Right hindlimb (tissue), 1 donor: Measurements from ENCODE around the gene DLX6.
"Not testable (repeated sequence)": the region's sequence is repeated elsewhere in the genome, so short reads cannot be mapped to it uniquely, and the experiment has no call there.

Experiments
- DNase-seq: peaks from one replicate; pipeline ENCODE4 v3.0.0-alpha.2; 2018

Gene DLX6

GRCh38 chr7:97024209-97025129, 19.1 kb downstream of the DLX6 start, which contains the start of gene DLX5:
TSS of gene DLX5 (minus strand) at chr7:97024831. CDS start at chr7:97024623, 208 bp downstream.
- peak; percentile 86 for DNase-seq

GRCh38 chr7:97025130-97025499, 19.8 kb downstream of the DLX6 start:
- DNase-seq = no peak

- DNase-seq = peak; percentile 48
Observed at GRCh38 chr7:97025983-97026714, 20.8 kb downstream of the DLX6 start.

- no peak for DNase-seq
Observed at GRCh38 chr7:97026715-97027426, 21.5 kb downstream of the DLX6 start.

GRCh38 chr7:97027427-97028234, 22.3 kb downstream of the DLX6 start:
- DNase-seq = peak; percentile 84

GRCh38 chr7:97034213-97034852, 29.0 kb downstream of the DLX6 start:
- DNase-seq = not testable (repeated sequence)

- no peak for DNase-seq
Observed at GRCh38 chr7:97039374-97040065, 34.2 kb downstream of the DLX6 start.

GRCh38 chr7:97043281-97043680, 37.9 kb downstream of the DLX6 start:
- no peak for DNase-seq
